ENCODE results near the gene GIPC2. TPM values are rescaled to one million over a fixed set of nuclear protein-coding genes. Genes with fewer than 3 reads are reported as not detected.

The GIPC2 gene
- polyA plus RNA-seq, 3 donors = not detected

- WGBS (ENCODE audit: insufficient coverage) = 100% methylated on average over 1 of the region's 3 CpGs
Measured at GRCh38 chr1:78126506-78126905, 80.7 kb downstream of the GIPC2 start.

GRCh38 chr1:78132174-78132947, 86.6 kb downstream of the GIPC2 start:
- Histone ChIP-seq H3K79me2 (ENCODE audit: insufficient read depth, low read length) (no peaks in the 10 kb centered on the region), H3K4me2 (replicated peaks; ENCODE audit: extremely low read depth, low read length, poor library complexity, severe bottlenecking) (no peak overlapping the region), H4K20me1 (ENCODE audit: insufficient read depth, low read length) (no peaks in the 10 kb centered on the region), H3K36me3 (replicated peaks in 1 of 2; ENCODE audit: control insufficient read depth in 1 of 2, insufficient read depth in 2 of 2, low read length in 2 of 2) (no peaks in the 10 kb centered on the region), H3K4me1 (ENCODE audit: control insufficient read depth in 1 of 2, insufficient read depth in 2 of 2, low read length in 2 of 2) (no peaks in the 10 kb centered on the region), H3K9me3 (replicated peaks in 1 of 2; ENCODE audit: control insufficient read depth in 1 of 2, insufficient read depth in 1 of 2, low read length in 2 of 2) (no peaks in the 10 kb centered on the region), H3K27me3 (ENCODE audit: control insufficient read depth in 2 of 2, insufficient read depth in 2 of 2, low read length in 2 of 2) (no peaks in the 10 kb centered on the region), H2AFZ (ENCODE audit: insufficient read depth, low read depth, low read length, poor library complexity, severe bottlenecking) (no peak overlapping the region), H3K27ac (ENCODE audit: low read depth in 1 of 2, low read length in 2 of 2) (no peak overlapping the region), H3K4me3 (replicated peaks in 1 of 3; ENCODE audit: low read depth in 2 of 3, low read length in 3 of 3) (no peak overlapping the region), H3K9ac (ENCODE audit: insufficient read depth, low read length, poor library complexity, severe bottlenecking) (no peak overlapping the region)
- Mint-ChIP-seq H3K9me3 (no peaks in the 10 kb centered on the region), H3K36me3 (no peaks in the 10 kb centered on the region), H3K27me3 (ENCODE audit: low read depth in 3 of 3) (peaks cover 0 to 1% (median 0%) of the 10 kb centered on the region in 3 donors), H3K27ac (no peak overlapping the region), H3K4me1 (no peaks in the 10 kb centered on the region), H3K4me3 (no peak overlapping the region)
- 100% methylated on average over 1 of the region's 3 CpGs for WGBS (ENCODE audit: insufficient coverage)
- DNase-seq = no peak
- intact Hi-C loops (cut with micrococcal nuclease) = loop anchor here (10.0 kb wide), 2 partner anchors 472 to 542 kb away; no protein-coding TSS in a partner anchor
- no peak for TF ChIP-seq CTCF (IDR thresholded peaks at IDR 0.05)

More at GRCh38 chr1:78126506-78126905, 80.7 kb downstream of the GIPC2 start:
- H4K20me1 ChIP-seq (ENCODE audit: insufficient read depth, low read length) = no peaks in the 10 kb centered on the region
- no peak for TF ChIP-seq CTCF (IDR thresholded peaks at IDR 0.05)
- Mint-ChIP-seq H3K27ac (no peak overlapping the region), H3K27me3 (ENCODE audit: low read depth in 3 of 3) (no peaks in the 10 kb centered on the region), H3K4me3 (no peak overlapping the region), H3K36me3 (no peaks in the 10 kb centered on the region), H3K9me3 (peaks cover 0 to 3% (median 0%) of the 10 kb centered on the region in 7 donors), H3K4me1 (no peaks in the 10 kb centered on the region)
- no peak overlapping the region for H2AFZ ChIP-seq (ENCODE audit: insufficient read depth, low read depth, low read length, poor library complexity, severe bottlenecking)
- H3K27ac ChIP-seq (ENCODE audit: low read depth in 1 of 2, low read length in 2 of 2) = no peak overlapping the region
- H3K4me1 ChIP-seq (ENCODE audit: control insufficient read depth in 1 of 2, insufficient read depth in 2 of 2, low read length in 2 of 2) = no peaks in the 10 kb centered on the region
- H3K36me3 ChIP-seq (replicated peaks in 1 of 2; ENCODE audit: control insufficient read depth in 1 of 2, insufficient read depth in 2 of 2, low read length in 2 of 2) = no peaks in the 10 kb centered on the region
- H3K4me2 ChIP-seq (replicated peaks; ENCODE audit: extremely low read depth, low read length, poor library complexity, severe bottlenecking) = no peak overlapping the region
- H3K9ac ChIP-seq (ENCODE audit: insufficient read depth, low read length, poor library complexity, severe bottlenecking) = no peak overlapping the region
- H3K9me3 ChIP-seq (replicated peaks in 1 of 2; ENCODE audit: control insufficient read depth in 1 of 2, insufficient read depth in 1 of 2, low read length in 2 of 2) = no peaks in the 10 kb centered on the region
- H3K4me3 ChIP-seq (replicated peaks in 1 of 3; ENCODE audit: low read depth in 2 of 3, low read length in 3 of 3) = no peak overlapping the region
- intact Hi-C loops (cut with micrococcal nuclease) = no loop called here
- H3K79me2 ChIP-seq (ENCODE audit: insufficient read depth, low read length) = no peaks in the 10 kb centered on the region
- DNase-seq = no peak
- H3K27me3 ChIP-seq (ENCODE audit: control insufficient read depth in 2 of 2, insufficient read depth in 2 of 2, low read length in 2 of 2) = no peaks in the 10 kb centered on the region
